Neural progenitor cell (in vitro differentiated cells): ENCODE results near the gene DNAL4. TPM values are rescaled to one million over a fixed set of nuclear protein-coding genes. Genes with fewer than 3 reads are reported as not detected.

Experiments
- DNase-seq: peaks from one replicate; pipeline ENCODE4 v3.0.0-alpha.2; 2016; ENCODE audit warnings: low spot score
- H2AFZ ChIP-seq: fragments of 200-600 bp; sonication (generic); replicated peaks from 2 replicates; pipeline ENCODE4 v1.6.1; 2016; ENCODE audit warnings: antibody characterized with exemption
- H3F3A ChIP-seq: fragments of 200-600 bp; sonication (generic); 2 replicates; pipeline ENCODE4 v1.6.1; 2016; ENCODE audit warnings: antibody characterized with exemption, low read depth
- H3K27ac ChIP-seq: fragments of 200-600 bp; sonication (generic); 2 replicates; pipeline ENCODE4 v1.5.1; 2016; ENCODE audit warnings: mild to moderate bottlenecking
- H3K27me3 ChIP-seq: fragments of 200-600 bp; sonication (generic); 2 replicates; pipeline ENCODE4 v1.6.1; 2016; ENCODE audit warnings: mild to moderate bottlenecking, moderate library complexity
- H3K36me3 ChIP-seq: fragments of 200-600 bp; sonication (generic); 2 replicates; pipeline ENCODE4 v1.5.1; 2016
- H3K4me1 ChIP-seq: fragments of 200-600 bp; sonication (generic); 2 replicates; pipeline ENCODE4 v1.6.1; 2016; ENCODE audit warnings: mixed run types
- H3K4me2 ChIP-seq: fragments of 200-600 bp; sonication (generic); 2 replicates; pipeline ENCODE4 v1.6.1; 2016
- H3K4me3 ChIP-seq: fragments of 200-600 bp; sonication (generic); 2 replicates; pipeline ENCODE4 v1.5.1; 2016
- H3K79me2 ChIP-seq: fragments of 200-600 bp; sonication (generic); 2 replicates; pipeline ENCODE4 v1.6.1; 2016; ENCODE audit warnings: low read depth
- H3K9ac ChIP-seq: fragments of 200-600 bp; sonication (generic); 2 replicates; pipeline ENCODE4 v1.6.1; 2016
- H3K9me3 ChIP-seq: fragments of 200-600 bp; sonication (generic); 2 replicates; pipeline ENCODE4 v1.5.1; 2016; ENCODE audit warnings: low read depth
- H4K20me1 ChIP-seq: fragments of 200-600 bp; sonication (generic); 2 replicates; pipeline ENCODE4 v1.6.1; 2016; ENCODE audit warnings: low read depth
- H3K27ac Mint-ChIP-seq: 3 replicates; pipeline ENCODE4 v1.8.0; 2021; ENCODE audit warnings: mixed read lengths
- H3K27me3 Mint-ChIP-seq: 2 replicates; pipeline ENCODE4 v1.8.0; 2022; ENCODE audit warnings: low read depth, mild to moderate bottlenecking, inconsistent platforms, moderate library complexity, mixed read lengths; ENCODE audit not compliant: insufficient read depth
- H3K36me3 Mint-ChIP-seq: 3 replicates; pipeline ENCODE4 v1.8.0; 2021; ENCODE audit warnings: mixed read lengths
- H3K4me1 Mint-ChIP-seq: 3 replicates; pipeline ENCODE4 v1.8.0; 2021; ENCODE audit warnings: mixed read lengths
- H3K4me3 Mint-ChIP-seq: 3 replicates; pipeline ENCODE4 v1.8.0; 2021; ENCODE audit warnings: mild to moderate bottlenecking, moderate library complexity, mixed read lengths
- H3K9me3 Mint-ChIP-seq: 3 replicates; pipeline ENCODE4 v1.8.0; 2020; ENCODE audit warnings: mixed read lengths
- EZH2 ChIP-seq: fragments of 200-600 bp; sonication (generic); IDR thresholded peaks from 2 replicates; pipeline ENCODE4 v1.6.1; 2017; ENCODE audit warnings: antibody characterized with exemption, mild to moderate bottlenecking, moderate library complexity
- EZH2phosphoT487 ChIP-seq: fragments of 200-600 bp; sonication (generic); IDR thresholded peaks from 2 replicates; pipeline ENCODE4 v1.6.1; 2017; ENCODE audit warnings: antibody characterized with exemption
- total RNA-seq: library from RNA; depleted of rRNA; stranded (reverse); fragments of >200 nt; gene quantifications from 2 replicates; pipeline ENCODE4 v1.2.3, GENCODE V29; 2015; ENCODE audit warnings: low replicate concordance
- TF ChIP-seq, protein P1 (sequence below): fragments of 200-600 bp; sonication (generic); IDR thresholded peaks from 2 replicates; pipeline ENCODE4 v1.5.1; 2017; ENCODE audit warnings: antibody characterized with exemption, mild to moderate bottlenecking

DNAL4 gene
- total RNA-seq, 1 donor from 2014 or later: 10.7 TPM

DNA sequence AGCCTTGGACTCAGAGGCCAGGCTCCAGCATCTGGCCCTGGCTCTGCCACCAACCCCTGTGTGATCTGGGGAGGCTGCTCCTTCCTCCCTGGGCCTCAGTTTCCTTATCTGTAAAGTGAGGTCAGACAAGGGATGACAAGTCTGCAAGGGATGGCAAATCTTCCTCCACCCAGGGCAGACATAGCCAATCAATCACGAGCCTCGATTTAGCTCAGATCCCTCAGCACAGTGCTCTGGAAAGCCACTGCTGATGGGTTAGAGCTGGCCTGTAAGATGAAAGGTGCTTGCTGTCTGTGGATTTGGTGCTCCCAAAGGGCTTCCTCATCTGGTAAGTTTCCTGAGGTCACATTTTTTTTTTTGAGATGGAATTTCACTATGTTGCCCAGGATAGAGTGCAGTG, 29.7 kb upstream of the DNAL4 start:
- Histone ChIP-seq H3K27ac (no peak overlapping the region), H3K79me2 (no peaks in the 10 kb centered on the region), H4K20me1 (peaks cover 15% of the 10 kb centered on the region), H3K4me3 (no peak overlapping the region), H3F3A (no peaks in the 10 kb centered on the region), H3K27me3 (peaks cover 3% of the 10 kb centered on the region), H3K9ac (no peak overlapping the region), H2AFZ (no peak overlapping the region), H3K36me3 (no peaks in the 10 kb centered on the region), H3K4me1 (no peaks in the 10 kb centered on the region), H3K9me3 (no peaks in the 10 kb centered on the region), H3K4me2 (no peak overlapping the region)
- no peak for DNase-seq
- peak overlapping the region; percentile 30 for H3K4me3 Mint-ChIP-seq
- no peaks in the 10 kb centered on the region for H3K36me3 Mint-ChIP-seq
- TF ChIP-seq, protein P1, sequence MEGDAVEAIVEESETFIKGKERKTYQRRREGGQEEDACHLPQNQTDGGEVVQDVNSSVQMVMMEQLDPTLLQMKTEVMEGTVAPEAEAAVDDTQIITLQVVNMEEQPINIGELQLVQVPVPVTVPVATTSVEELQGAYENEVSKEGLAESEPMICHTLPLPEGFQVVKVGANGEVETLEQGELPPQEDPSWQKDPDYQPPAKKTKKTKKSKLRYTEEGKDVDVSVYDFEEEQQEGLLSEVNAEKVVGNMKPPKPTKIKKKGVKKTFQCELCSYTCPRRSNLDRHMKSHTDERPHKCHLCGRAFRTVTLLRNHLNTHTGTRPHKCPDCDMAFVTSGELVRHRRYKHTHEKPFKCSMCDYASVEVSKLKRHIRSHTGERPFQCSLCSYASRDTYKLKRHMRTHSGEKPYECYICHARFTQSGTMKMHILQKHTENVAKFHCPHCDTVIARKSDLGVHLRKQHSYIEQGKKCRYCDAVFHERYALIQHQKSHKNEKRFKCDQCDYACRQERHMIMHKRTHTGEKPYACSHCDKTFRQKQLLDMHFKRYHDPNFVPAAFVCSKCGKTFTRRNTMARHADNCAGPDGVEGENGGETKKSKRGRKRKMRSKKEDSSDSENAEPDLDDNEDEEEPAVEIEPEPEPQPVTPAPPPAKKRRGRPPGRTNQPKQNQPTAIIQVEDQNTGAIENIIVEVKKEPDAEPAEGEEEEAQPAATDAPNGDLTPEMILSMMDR: no peak
- TF ChIP-seq EZH2phosphoT487 (no peak), EZH2 (no peak)
- H3K4me1 Mint-ChIP-seq: peaks cover 16% of the 10 kb centered on the region
- no peak overlapping the region for H3K27ac Mint-ChIP-seq
- H3K9me3 Mint-ChIP-seq: no peaks in the 10 kb centered on the region
- H3K27me3 Mint-ChIP-seq: peaks cover 18% of the 10 kb centered on the region

DNA sequence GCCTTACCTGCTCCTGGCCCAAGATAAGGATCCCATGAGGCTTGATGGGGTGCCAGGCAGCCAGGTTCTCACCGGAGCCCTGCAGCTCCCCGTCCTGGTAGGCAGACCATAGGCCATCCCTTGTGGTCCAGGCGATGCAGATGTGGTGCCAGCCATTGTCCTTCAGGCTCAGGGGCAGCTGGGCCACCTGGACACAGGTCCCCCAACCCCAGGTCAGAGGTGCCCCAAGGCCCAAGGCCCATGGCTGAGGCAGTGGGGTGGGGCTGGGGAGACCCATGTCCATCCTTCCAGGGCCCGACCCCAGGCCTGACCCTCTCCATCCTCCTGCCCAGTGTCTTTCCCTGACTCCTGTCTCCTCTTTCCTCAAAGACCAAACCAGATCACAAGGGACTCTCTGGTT, 29.1 kb upstream of the DNAL4 start:
- DNase-seq: no peak
- peaks cover 15% of the 10 kb centered on the region for H4K20me1 ChIP-seq
- H3K4me2 ChIP-seq: no peak overlapping the region
- TF ChIP-seq, protein P1: no peak
- TF ChIP-seq EZH2phosphoT487: no peak
- TF ChIP-seq EZH2: no peak
- no peak overlapping the region for H3K4me3 ChIP-seq
- H3K9me3 ChIP-seq: no peaks in the 10 kb centered on the region
- no peak overlapping the region for H2AFZ ChIP-seq
- H3K36me3 ChIP-seq: no peaks in the 10 kb centered on the region
- H3K4me3 Mint-ChIP-seq: no peak overlapping the region
- H3K4me1 ChIP-seq: no peaks in the 10 kb centered on the region
- no peaks in the 10 kb centered on the region for H3F3A ChIP-seq
- peaks cover 17% of the 10 kb centered on the region for H3K27me3 Mint-ChIP-seq
- no peaks in the 10 kb centered on the region for H3K79me2 ChIP-seq
- H3K9me3 Mint-ChIP-seq: no peaks in the 10 kb centered on the region
- no peak overlapping the region for H3K27ac ChIP-seq
- peaks cover 3% of the 10 kb centered on the region for H3K27me3 ChIP-seq
- no peak overlapping the region for H3K27ac Mint-ChIP-seq
- H3K4me1 Mint-ChIP-seq: peaks cover 16% of the 10 kb centered on the region
- H3K9ac ChIP-seq: no peak overlapping the region
- H3K36me3 Mint-ChIP-seq: no peaks in the 10 kb centered on the region

GRCh38 chr22:38820020-38820419, 26.1 kb upstream of the DNAL4 start:
- Histone ChIP-seq H3F3A (no peaks in the 10 kb centered on the region), H2AFZ (no peak overlapping the region), H3K27ac (no peak overlapping the region), H3K4me2 (no peak overlapping the region), H3K9me3 (no peaks in the 10 kb centered on the region), H3K4me3 (no peak overlapping the region), H3K27me3 (peaks cover 3% of the 10 kb centered on the region), H3K79me2 (no peaks in the 10 kb centered on the region), H4K20me1 (peaks cover 14% of the 10 kb centered on the region), H3K36me3 (no peaks in the 10 kb centered on the region), H3K9ac (no peak overlapping the region), H3K4me1 (no peaks in the 10 kb centered on the region)
- no peak overlapping the region for H3K4me3 Mint-ChIP-seq
- H3K36me3 Mint-ChIP-seq: no peaks in the 10 kb centered on the region
- H3K4me1 Mint-ChIP-seq: peaks cover 16% of the 10 kb centered on the region
- H3K27ac Mint-ChIP-seq: no peak overlapping the region
- DNase-seq: no peak
- peaks cover 17% of the 10 kb centered on the region for H3K27me3 Mint-ChIP-seq
- H3K9me3 Mint-ChIP-seq: no peaks in the 10 kb centered on the region
- TF ChIP-seq, protein P1: no peak
- TF ChIP-seq EZH2 (no peak), EZH2phosphoT487 (no peak)
